Measurements from ENCODE around the gene FGFBP2.

Gene FGFBP2

GRCh38 chr4:15963001-15963451 lies at the start of gene FGFBP2:
Gene FGFBP2, minus strand, starts transcription at chr4:15963175. Its CDS starts 46 bp downstream, at chr4:15963129.
- intact Hi-C loops (cut with DNase I): no loop called here
- peak in 1 of 10 donors; percentile 21 for DNase-seq

GRCh38 chr4:16011173-16011572 lies 48.2 kb upstream of the FGFBP2 start:
- intact Hi-C loops (cut with DNase I): no loop called here
- DNase-seq: no peak

GRCh38 chr4:16009153-16009552 lies 46.2 kb upstream of the FGFBP2 start:
- intact Hi-C loops (cut with DNase I): no loop called here
- no peak for DNase-seq

- DNase-seq: no peak
Observed at GRCh38 chr4:16007471-16008095, 44.6 kb upstream of the FGFBP2 start.

GRCh38 chr4:16006771-16007446 lies 43.9 kb upstream of the FGFBP2 start:
- intact Hi-C loops (cut with DNase I): no loop called here
- DNase-seq: no peak

More at GRCh38 chr4:16007471-16008095, 44.6 kb upstream of the FGFBP2 start:
- intact Hi-C loops (cut with DNase I): no loop called here

- intact Hi-C loops (cut with DNase I): no loop called here
- no peak for DNase-seq
Observed at GRCh38 chr4:16005676-16006075, 42.7 kb upstream of the FGFBP2 start.

GRCh38 chr4:16001484-16001858 lies 38.5 kb upstream of the FGFBP2 start:
- intact Hi-C loops (cut with DNase I): loop anchor here (1.0 to 2.0 kb wide), 4 partner anchors 119 to 522 kb away; no protein-coding TSS in a partner anchor
- DNase-seq: peak; percentile 26 to 95 (median 62)

GRCh38 chr4:16000708-16001483 lies 37.9 kb upstream of the FGFBP2 start:
- DNase-seq: no peak
- intact Hi-C loops (cut with DNase I): loop anchor here (1.0 to 2.0 kb wide), 4 partner anchors 119 to 522 kb away; no protein-coding TSS in a partner anchor

- intact Hi-C loops (cut with DNase I): no loop called here
Observed at GRCh38 chr4:15996773-15997172, 33.8 kb upstream of the FGFBP2 start.

GRCh38 chr4:15995826-15996225 lies 32.9 kb upstream of the FGFBP2 start:
- intact Hi-C loops (cut with DNase I): no loop called here
- no peak for DNase-seq

More at GRCh38 chr4:15996773-15997172, 33.8 kb upstream of the FGFBP2 start:
- no peak for DNase-seq

- no peak for DNase-seq
- intact Hi-C loops (cut with DNase I): no loop called here
Observed at GRCh38 chr4:15992167-15992485, 29.2 kb upstream of the FGFBP2 start.

- intact Hi-C loops (cut with DNase I): no loop called here
- DNase-seq: peak in 1 of 10 donors; percentile 78
Observed at GRCh38 chr4:15990570-15991285, 27.8 kb upstream of the FGFBP2 start.

- DNase-seq: no peak
- intact Hi-C loops (cut with DNase I): no loop called here
Observed at GRCh38 chr4:15989424-15989823, 26.4 kb upstream of the FGFBP2 start.

GRCh38 chr4:15988222-15988621 lies 25.2 kb upstream of the FGFBP2 start:
- DNase-seq: no peak
- intact Hi-C loops (cut with DNase I): no loop called here

- intact Hi-C loops (cut with DNase I): no loop called here
- no peak for DNase-seq
Observed at GRCh38 chr4:15986907-15987306, 23.9 kb upstream of the FGFBP2 start.

GRCh38 chr4:15983610-15984009 lies 20.6 kb upstream of the FGFBP2 start:
- intact Hi-C loops (cut with DNase I): no loop called here
- no peak for DNase-seq

GRCh38 chr4:15982842-15983524 lies 20.0 kb upstream of the FGFBP2 start:
- intact Hi-C loops (cut with DNase I): no loop called here
- no peak for DNase-seq

GRCh38 chr4:15976456-15977447 lies 13.8 kb upstream of the FGFBP2 start:
- intact Hi-C loops (cut with DNase I): no loop called here
- DNase-seq: no peak

Data from posterior cingulate gyrus (tissue), 11 donors.